HFFc6 (cell line): Measurements from ENCODE around the gene FA2H. TPM values are rescaled to one million over a fixed set of nuclear protein-coding genes. Genes with fewer than 3 reads are reported as not detected.

Experiments
- DNase-seq: peaks from one replicate; pipeline ENCODE4 v3.0.0-alpha.2; 2018
- H3K27ac Mint-ChIP-seq: 2 replicates; pipeline ENCODE4 v1.8.0; 2020; ENCODE audit warnings: mild to moderate bottlenecking, mixed read lengths
- H3K27me3 Mint-ChIP-seq: 2 replicates; pipeline ENCODE4 v1.8.0; 2021; ENCODE audit warnings: mild to moderate bottlenecking, moderate library complexity, mixed read lengths; ENCODE audit not compliant: insufficient read depth
- H3K36me3 Mint-ChIP-seq: 2 replicates; pipeline ENCODE4 v1.8.0; 2021; ENCODE audit warnings: low read depth, mixed read lengths
- H3K4me1 Mint-ChIP-seq: 2 replicates; pipeline ENCODE4 v1.8.0; 2020; ENCODE audit warnings: low read depth, mixed read lengths
- H3K4me3 Mint-ChIP-seq: 2 replicates; pipeline ENCODE4 v1.8.0; 2020; ENCODE audit warnings: mild to moderate bottlenecking, moderate library complexity, mixed read lengths
- H3K9me3 Mint-ChIP-seq: 2 replicates; pipeline ENCODE4 v1.8.0; 2020; ENCODE audit warnings: mild to moderate bottlenecking, mixed read lengths
- total RNA-seq, 6 experiments: library from RNA; stranded (reverse); fragmentation: NEBNext Ultra II Directional; extraction: Animal tissue kit (Norgen Biotek cat#: 25700); gene quantifications; 2 replicates in 1 of 6; 3 replicates in 5 of 6; pipeline ENCODE4 v1.2.3, GENCODE V29; 2021
- TF ChIP-seq, protein P1 (sequence below): fragments of 200-600 bp; sonication (generic); IDR thresholded peaks from 2 replicates; pipeline ENCODE4 v1.5.0; 2021; ENCODE audit warnings: antibody characterized with exemption, mild to moderate bottlenecking

The FA2H gene
- total RNA-seq, 6 experiments from 2014 or later: not detected

DNA sequence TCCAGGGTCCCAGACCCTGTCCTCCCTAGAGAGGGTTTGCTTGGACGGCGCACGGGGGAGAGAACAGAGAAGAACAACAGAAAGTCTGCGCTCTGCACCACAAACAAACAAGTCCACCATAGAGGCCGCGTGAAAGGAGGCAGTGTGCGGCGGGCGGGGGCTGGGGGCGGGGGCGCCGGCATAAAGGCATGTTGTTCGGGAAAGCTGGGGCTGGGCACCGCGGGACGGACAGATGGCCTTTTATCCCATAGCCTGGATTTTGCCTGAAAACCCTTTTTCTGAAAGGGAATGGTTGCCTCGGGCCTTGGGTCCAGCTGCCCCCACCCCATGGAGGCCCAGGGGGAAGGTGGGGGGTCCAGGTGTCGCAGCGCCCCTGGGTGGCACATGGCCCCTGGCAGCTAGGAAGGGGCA, 26.0 kb downstream of the FA2H start:
- H3K36me3 Mint-ChIP-seq: no peaks in the 10 kb centered on the region
- peaks cover 20% of the 10 kb centered on the region for H3K27me3 Mint-ChIP-seq
- no peak overlapping the region for H3K4me3 Mint-ChIP-seq
- H3K9me3 Mint-ChIP-seq: no peaks in the 10 kb centered on the region
- no peak for DNase-seq
- TF ChIP-seq, protein P1, sequence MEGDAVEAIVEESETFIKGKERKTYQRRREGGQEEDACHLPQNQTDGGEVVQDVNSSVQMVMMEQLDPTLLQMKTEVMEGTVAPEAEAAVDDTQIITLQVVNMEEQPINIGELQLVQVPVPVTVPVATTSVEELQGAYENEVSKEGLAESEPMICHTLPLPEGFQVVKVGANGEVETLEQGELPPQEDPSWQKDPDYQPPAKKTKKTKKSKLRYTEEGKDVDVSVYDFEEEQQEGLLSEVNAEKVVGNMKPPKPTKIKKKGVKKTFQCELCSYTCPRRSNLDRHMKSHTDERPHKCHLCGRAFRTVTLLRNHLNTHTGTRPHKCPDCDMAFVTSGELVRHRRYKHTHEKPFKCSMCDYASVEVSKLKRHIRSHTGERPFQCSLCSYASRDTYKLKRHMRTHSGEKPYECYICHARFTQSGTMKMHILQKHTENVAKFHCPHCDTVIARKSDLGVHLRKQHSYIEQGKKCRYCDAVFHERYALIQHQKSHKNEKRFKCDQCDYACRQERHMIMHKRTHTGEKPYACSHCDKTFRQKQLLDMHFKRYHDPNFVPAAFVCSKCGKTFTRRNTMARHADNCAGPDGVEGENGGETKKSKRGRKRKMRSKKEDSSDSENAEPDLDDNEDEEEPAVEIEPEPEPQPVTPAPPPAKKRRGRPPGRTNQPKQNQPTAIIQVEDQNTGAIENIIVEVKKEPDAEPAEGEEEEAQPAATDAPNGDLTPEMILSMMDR: no peak
- H3K4me1 Mint-ChIP-seq: peaks cover 7% of the 10 kb centered on the region
- H3K27ac Mint-ChIP-seq: no peak overlapping the region

DNA sequence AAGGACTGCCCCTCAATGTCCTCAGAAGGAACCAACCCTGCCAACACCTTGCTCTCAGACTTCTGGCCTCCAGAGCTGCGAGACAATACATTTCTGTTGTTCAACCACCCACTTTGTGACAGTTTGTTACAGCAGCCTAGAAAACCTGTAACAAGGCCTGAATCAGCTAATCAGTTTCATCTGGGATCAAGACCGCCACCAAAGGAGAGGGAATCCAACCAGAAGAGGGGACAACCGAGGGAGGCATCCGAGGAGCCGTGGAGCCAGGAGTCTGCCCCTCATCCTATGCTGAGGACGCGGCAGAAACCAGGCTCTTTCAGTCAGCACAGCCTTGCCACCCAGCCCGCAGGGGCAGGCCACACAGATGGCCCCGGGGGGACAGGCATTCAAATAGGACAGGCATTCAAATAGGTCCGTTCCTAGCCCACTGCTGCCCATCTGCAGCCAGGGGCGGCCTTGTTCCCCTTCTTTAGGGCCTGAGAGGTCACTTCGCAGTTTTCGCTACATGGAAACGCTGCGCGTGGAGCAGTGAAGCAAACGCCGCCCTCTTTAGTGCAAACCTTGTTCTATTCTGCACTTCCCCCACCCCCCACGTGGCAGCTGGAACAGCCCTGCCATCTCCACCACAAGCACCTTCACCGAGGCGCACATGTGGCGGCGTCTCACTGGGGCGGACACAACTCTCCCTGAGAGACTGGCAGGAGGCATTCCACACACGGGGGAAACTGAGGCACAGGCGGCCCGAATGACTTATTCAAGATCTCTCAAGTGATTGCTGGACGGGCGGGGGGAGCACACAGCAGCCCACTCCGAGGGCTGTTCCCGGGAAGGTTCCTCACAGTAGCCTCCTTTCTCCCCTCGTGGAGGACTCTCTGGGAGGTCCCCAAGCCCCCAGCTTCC, 26.7 kb downstream of the FA2H start:
- Mint-ChIP-seq H3K27me3 (peaks cover 17% of the 10 kb centered on the region), H3K27ac (no peak overlapping the region), H3K9me3 (no peaks in the 10 kb centered on the region), H3K36me3 (no peaks in the 10 kb centered on the region), H3K4me3 (no peak overlapping the region), H3K4me1 (peaks cover 14% of the 10 kb centered on the region)
- TF ChIP-seq, protein P1: no peak
- no peak for DNase-seq

DNA sequence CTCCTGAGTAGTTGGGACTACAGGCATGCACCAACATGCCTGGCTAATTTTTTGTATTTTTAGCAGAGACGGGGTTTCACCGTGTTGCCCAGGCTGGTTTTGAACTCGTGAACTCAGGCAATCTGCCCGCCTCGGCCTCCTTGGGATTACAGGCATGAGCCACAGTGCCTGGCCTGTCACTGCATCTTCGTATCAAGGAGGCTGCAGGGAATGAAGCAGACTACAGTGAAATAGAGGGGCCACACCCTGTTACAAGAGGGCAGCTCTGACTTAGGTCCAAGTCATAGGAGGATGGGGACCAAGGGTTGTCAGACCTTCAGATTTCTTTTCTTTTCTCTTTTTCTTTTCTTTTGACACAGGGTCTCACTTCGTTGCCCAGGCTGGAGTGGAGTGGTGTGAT, 28.7 kb downstream of the FA2H start:
- no peak overlapping the region for H3K4me3 Mint-ChIP-seq
- no peak for DNase-seq
- no peak overlapping the region for H3K27ac Mint-ChIP-seq
- H3K9me3 Mint-ChIP-seq: no peaks in the 10 kb centered on the region
- H3K27me3 Mint-ChIP-seq: peaks cover 1% of the 10 kb centered on the region
- no peaks in the 10 kb centered on the region for H3K36me3 Mint-ChIP-seq
- peaks cover 21% of the 10 kb centered on the region for H3K4me1 Mint-ChIP-seq
- TF ChIP-seq, protein P1: no peak

DNA sequence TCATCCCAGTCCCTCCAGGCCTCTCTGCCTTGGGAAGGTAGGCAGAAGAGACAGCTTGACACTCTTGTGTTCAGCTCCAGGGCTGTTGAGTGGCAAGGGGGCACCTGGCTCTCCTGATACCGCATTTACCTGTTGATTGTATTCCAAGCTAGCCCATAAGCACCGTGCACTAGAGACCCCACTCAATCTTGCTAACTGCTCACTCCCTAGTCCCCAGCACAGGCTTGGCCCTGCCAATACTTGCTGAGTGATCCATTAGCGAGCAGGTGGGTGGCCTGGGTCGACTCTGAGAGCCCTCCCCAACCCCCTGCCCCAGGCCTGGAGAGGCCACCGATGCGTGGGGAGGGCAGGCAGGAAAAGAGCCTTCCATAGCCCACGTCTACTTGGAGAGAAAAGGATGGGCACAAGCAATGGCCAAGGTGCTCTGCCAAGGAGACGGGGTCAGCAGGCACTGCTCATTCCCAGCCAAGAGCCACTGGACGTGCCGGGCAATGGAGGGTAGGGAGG, 29.5 kb downstream of the FA2H start:
- DNase-seq: no peak
- Mint-ChIP-seq H3K36me3 (no peaks in the 10 kb centered on the region), H3K4me1 (peaks cover 21% of the 10 kb centered on the region), H3K27ac (no peak overlapping the region), H3K9me3 (no peaks in the 10 kb centered on the region), H3K4me3 (no peak overlapping the region), H3K27me3 (no peaks in the 10 kb centered on the region; the same call in 1 of the 2 replicates)
- TF ChIP-seq, protein P1: no peak

DNA sequence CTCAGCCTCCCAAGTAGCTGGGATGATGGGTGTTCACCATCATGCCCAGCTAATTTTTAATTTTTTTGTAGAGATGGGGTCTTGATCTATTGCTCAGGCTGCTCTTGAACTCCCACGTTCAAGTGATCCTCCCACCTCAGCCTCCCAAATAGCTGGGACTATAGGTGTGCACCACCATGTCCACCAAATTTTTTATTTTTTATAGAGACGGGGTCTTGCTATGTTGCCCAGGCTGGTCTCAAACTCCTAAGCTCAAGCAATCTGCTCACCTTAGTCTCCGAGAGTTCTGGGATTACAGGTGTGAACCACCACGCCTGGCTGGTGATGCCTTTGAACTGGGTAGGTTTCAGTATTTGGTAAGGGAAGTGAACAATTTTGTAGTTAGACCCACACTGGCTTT, 30.1 kb downstream of the FA2H start:
- Mint-ChIP-seq H3K4me3 (no peak overlapping the region), H3K27me3 (peaks cover 1% of the 10 kb centered on the region; the same call in 1 of the 2 replicates), H3K27ac (no peak overlapping the region), H3K4me1 (peaks cover 21% of the 10 kb centered on the region), H3K9me3 (no peaks in the 10 kb centered on the region), H3K36me3 (no peaks in the 10 kb centered on the region)
- no peak for DNase-seq
- TF ChIP-seq, protein P1: no peak
